Measurements from ENCODE around the gene THOC7.

THOC7 gene

DNA sequence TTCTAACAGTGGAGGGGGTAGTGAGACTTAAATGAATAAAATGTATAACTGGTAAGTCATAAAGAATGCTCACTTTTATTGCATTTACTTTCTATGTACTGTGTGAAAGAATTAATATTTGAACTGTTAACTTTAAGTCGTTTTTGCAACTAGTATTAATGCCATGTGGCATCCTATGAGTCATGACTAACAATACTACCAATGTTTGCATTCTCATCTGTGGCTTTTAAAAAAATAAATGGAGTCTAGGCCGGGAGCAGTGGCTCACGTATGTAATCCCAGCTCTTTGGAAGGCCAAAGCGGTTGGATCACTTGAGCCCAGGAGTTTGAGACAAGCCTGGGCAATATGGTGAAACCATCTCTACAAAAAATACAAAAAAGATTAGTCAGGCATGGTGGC lies 39.3 kb downstream of the THOC7 start:
- TF ChIP-seq, protein P1, sequence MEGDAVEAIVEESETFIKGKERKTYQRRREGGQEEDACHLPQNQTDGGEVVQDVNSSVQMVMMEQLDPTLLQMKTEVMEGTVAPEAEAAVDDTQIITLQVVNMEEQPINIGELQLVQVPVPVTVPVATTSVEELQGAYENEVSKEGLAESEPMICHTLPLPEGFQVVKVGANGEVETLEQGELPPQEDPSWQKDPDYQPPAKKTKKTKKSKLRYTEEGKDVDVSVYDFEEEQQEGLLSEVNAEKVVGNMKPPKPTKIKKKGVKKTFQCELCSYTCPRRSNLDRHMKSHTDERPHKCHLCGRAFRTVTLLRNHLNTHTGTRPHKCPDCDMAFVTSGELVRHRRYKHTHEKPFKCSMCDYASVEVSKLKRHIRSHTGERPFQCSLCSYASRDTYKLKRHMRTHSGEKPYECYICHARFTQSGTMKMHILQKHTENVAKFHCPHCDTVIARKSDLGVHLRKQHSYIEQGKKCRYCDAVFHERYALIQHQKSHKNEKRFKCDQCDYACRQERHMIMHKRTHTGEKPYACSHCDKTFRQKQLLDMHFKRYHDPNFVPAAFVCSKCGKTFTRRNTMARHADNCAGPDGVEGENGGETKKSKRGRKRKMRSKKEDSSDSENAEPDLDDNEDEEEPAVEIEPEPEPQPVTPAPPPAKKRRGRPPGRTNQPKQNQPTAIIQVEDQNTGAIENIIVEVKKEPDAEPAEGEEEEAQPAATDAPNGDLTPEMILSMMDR (IDR thresholded peaks at IDR 0.05), result no peak

DNA sequence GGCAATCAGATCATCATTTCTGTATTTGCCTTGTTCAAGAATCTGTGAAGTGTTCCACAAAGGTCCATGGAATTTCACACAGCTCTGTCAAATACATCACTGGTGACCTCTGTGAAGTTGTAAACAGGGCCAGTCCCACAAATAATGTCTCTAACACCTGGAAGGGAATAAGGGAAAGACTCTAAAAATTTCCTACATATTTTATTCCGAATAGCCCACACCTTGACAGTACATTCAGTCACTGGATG lies 44.5 kb downstream of the THOC7 start, which contains the start of gene C3orf49:
C3orf49 (plus strand) TSS at position 149 of the 248 bp plus-strand sequence. CDS start 173 bp downstream, outside the sequence.
- TF ChIP-seq, protein P1 (IDR thresholded peaks at IDR 0.05), result no peak

DNA sequence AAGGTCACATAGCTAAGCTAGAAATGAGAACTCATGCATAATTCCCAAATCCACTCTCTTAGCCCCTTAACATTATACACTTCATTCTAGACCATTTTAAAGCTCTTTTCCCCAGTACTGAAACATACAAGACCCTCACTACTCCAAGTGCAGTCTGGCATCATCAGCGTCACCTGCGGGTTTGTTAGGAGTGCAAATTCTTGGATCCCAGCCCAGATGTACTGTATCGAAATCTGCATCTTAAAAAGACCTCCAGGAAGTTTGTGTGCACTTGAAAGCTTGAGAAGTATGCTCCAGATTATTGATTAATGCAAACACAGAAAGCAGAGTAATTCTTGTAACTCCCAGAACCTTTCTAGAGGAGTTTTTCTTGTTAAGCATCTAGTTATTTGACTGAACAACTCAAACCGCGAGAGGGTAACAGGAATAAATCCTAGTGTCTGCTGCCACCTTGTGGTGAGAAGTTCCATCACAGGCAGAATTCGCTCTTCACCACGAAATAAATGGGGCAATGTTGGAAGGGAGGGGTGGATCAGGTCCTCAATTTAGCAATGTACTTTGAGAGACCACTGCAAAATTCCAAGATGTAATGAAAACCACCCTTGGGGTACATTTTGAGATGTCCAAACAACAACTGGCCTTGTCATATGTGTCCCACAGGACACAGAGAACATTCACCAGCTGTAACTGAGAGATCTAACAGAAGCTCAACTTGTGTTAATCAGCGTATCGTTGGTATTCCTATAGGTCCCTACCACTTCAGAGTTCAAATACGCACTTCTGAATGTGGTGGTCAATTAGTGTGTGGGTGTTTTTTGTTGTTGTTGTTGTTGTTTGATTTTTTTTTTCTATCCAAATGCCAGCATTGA lies 45.1 kb downstream of the THOC7 start:
- TF ChIP-seq, protein P1 (IDR thresholded peaks at IDR 0.05), result peak; percentile 85

DNA sequence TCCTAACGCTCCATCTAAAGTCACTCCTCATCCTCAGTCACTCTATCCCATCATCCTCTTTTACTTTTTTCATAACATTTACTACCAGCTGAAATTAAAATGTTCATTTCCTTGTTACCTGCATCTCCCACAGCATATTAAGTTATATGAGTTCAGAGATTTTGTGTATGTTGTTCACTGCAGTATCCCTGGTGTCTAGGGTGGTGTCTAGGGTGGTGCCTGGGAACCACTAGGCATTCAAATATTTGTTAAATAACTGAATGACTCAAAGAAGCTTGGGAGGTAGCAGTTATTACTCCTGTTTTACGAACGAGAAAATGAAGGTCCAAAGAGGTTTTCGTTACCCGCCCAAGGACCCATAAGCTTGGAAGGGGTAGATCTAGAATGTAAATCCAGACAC lies 46.4 kb downstream of the THOC7 start:
- TF ChIP-seq, protein P1 (IDR thresholded peaks at IDR 0.05), result no peak

DNA sequence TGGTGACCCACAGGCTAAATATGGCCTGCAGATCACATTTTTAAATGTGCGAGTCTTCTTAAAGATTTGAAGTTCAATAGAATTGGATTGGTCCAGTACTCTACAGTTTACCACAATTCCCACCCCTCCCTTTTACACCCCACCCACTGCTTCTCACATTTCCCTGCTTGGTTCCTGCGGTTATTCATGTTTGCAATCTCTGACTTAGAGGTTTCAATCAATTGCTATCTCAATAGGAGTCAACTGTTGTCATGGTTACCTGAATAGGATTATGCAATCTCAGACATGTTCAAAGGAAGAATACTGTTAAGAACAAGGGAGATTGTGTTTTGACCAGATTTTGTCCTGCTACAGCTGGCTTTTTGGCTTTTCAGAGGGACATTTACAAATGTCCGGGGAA lies 49.4 kb downstream of the THOC7 start:
- TF ChIP-seq, protein P1 (IDR thresholded peaks at IDR 0.05), result no peak

DNA sequence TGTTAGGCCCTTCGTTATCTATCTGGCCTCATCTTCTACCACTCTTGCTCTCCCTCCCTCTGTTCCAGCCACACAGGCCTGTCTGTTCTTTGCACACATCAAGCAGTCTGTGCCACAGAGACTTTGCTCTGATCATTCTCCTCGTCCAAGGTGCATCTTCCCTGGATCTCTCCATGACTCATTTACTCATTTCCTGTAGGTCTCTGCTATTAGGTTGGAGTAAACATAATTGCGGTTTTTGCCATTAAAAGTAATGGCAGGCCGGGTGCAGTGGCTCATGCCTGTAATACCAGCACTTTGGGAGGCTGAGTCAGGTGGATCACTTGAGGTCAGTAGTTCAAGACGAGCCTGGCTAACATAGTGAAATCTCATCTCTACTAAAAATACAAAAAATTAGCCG lies 54.0 kb downstream of the THOC7 start:
- TF ChIP-seq, protein P1 (IDR thresholded peaks at IDR 0.05), result no peak

DNA sequence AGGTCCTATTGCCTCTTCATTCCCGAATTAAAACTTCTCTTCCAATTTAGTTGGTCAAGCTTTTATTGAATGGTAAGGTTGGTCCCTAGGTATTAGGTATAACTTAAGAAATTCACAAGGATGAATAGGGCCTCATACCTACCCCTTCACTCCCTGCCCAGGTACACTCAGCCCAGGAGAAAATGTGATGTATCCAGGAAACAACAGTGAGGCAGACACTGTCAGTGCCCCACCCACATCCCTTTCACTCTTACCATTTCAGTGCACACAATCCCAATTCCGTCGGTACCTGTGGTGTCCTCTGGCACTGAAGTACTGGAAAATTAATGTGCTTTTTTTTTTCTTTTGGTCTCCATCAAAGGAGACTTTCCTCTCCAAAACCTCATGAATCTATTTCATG lies 55.0 kb downstream of the THOC7 start:
- TF ChIP-seq, protein P1 (IDR thresholded peaks at IDR 0.05), result no peak
